GM12878 (cell line): ENCODE results near the gene EMSY. TPM values are rescaled to one million over a fixed set of nuclear protein-coding genes. Genes with fewer than 3 reads are reported as not detected.

ENCODE experiments used
- ATAC-seq: fragments of 200-7000 bp; cut with Tn5 transposase; 3 replicates; pipeline ENCODE4 v1.9.1; 2020; ENCODE audit warnings: mild to moderate bottlenecking, moderate library complexity
- BruUV-seq: library from RNA; stranded (reverse); fragments of 400-500 nt; replicated peaks from 2 replicates; lab custom pipeline; 2021; lab: Mats Ljungman, UMichigan
- CTCF ChIA-PET: fragments of 300-600 bp; sonication (Branson Sonifier 250); formaldehyde crosslinking; extraction: SDS; loops from one replicate; lab custom pipeline; 2021; ENCODE audit warnings: inconsistent platforms; lab: Yijun Ruan, JAX
- POLR2A ChIA-PET: fragments of 350-600 bp; formaldehyde crosslinking; extraction: SDS; loops from one replicate; lab custom pipeline; 2021; ENCODE audit warnings: inconsistent platforms; lab: Charles Lee
- RAD21 ChIA-PET: fragments of 300-600 bp; sonication (Branson Sonifier 250); formaldehyde crosslinking; loops from one replicate; lab custom pipeline; 2023; ENCODE audit warnings: antibody characterized with exemption; ENCODE audit not compliant: unreplicated experiment; lab: Charles Lee
- SMC1A ChIA-PET: fragments of 300-600 bp; sonication (Branson Sonifier 250); formaldehyde crosslinking; loops from one replicate; lab custom pipeline; 2023; ENCODE audit not compliant: unreplicated experiment, uncharacterized antibody; lab: Charles Lee
- DNase-seq: peaks from one replicate; pipeline ENCODE4 v3.0.0-alpha.2; 2011; ENCODE audit warnings: low read depth, low spot score
- FAIRE-seq: peaks from 3 replicates; lab custom pipeline; 2011; peaks lifted over from hg19 to GRCh38; lab: Jason Lieb, UNC
- H2AFZ ChIP-seq: 2 replicates; pipeline ENCODE4 v1.6.0; 2011; ENCODE audit warnings: low read depth, low read length, control low read depth; ENCODE audit not compliant: control insufficient read depth
- H3K27ac ChIP-seq: 2 replicates; pipeline ENCODE4 v1.5.1; 2011; ENCODE audit warnings: control low read depth; ENCODE audit not compliant: control insufficient read depth, insufficient read depth
- H3K27me3 ChIP-seq, 2 experiments: replicated peaks in 1 of 2; 2 replicates each; pipeline versions ENCODE4 v1.6.0 to v1.6.1; 2011; ENCODE audit warnings: low read length in 1 of 2; ENCODE audit not compliant: control insufficient read depth in 2 of 2, insufficient read depth in 2 of 2
- H3K36me3 ChIP-seq, 2 experiments: 2 replicates each; pipeline ENCODE4 v1.5.1; 2011; ENCODE audit warnings: low read length in 1 of 2; ENCODE audit not compliant: control insufficient read depth in 2 of 2, insufficient read depth in 2 of 2
- H3K4me1 ChIP-seq: 2 replicates; pipeline ENCODE4 v1.6.1; 2011; ENCODE audit warnings: mild to moderate bottlenecking, low read length, moderate library complexity, mixed read lengths; ENCODE audit not compliant: control insufficient read depth, insufficient read depth
- H3K4me2 ChIP-seq: 2 replicates; pipeline ENCODE4 v1.6.0; 2011; ENCODE audit warnings: control low read depth; ENCODE audit not compliant: control insufficient read depth, insufficient read depth
- H3K4me3 ChIP-seq: fragments of 200-600 bp; sonication (generic); 2 replicates; pipeline ENCODE4 v1.5.1; 2016
- H3K79me2 ChIP-seq: 2 replicates; pipeline ENCODE4 v1.6.0; 2011; ENCODE audit warnings: low read length; ENCODE audit not compliant: control insufficient read depth, insufficient read depth
- H3K9ac ChIP-seq: 2 replicates; pipeline ENCODE4 v1.8.0; 2011; ENCODE audit warnings: low read length, control low read depth, mixed read lengths; ENCODE audit not compliant: control insufficient read depth, insufficient read depth
- H3K9me3 ChIP-seq: replicated peaks from 3 replicates; pipeline ENCODE4 v1.5.1; 2011; ENCODE audit warnings: mild to moderate bottlenecking, low read length; ENCODE audit not compliant: control insufficient read depth, insufficient read depth
- H4K20me1 ChIP-seq: 2 replicates; pipeline ENCODE4 v1.6.0; 2011; ENCODE audit not compliant: control insufficient read depth, insufficient read depth
- CBX5 ChIP-seq: sonication (generic); IDR thresholded peaks from 2 replicates; pipeline ENCODE4 v1.6.1; 2016; ENCODE audit warnings: low read depth, moderate library complexity, mild to moderate bottlenecking, inconsistent platforms
- E2F4 ChIP-seq: IDR thresholded peaks from 2 replicates; pipeline ENCODE4 v1.6.1; 2012; ENCODE audit warnings: low read depth, low read length, improper control_type of control experiment
- FOXM1 ChIP-seq: IDR thresholded peaks from 2 replicates; pipeline ENCODE4 v1.6.1; 2012; ENCODE audit warnings: low read depth, mild to moderate bottlenecking, inconsistent platforms, low read length, moderate library complexity
- GATAD2B ChIP-seq: fragments of 450-650 bp; conservative IDR thresholded peaks from 2 replicates; pipeline ENCODE4 v1.6.1; 2017; ENCODE audit warnings: low read depth, mild to moderate bottlenecking, moderate library complexity
- NR2F1 ChIP-seq: fragments of 450-650 bp; conservative IDR thresholded peaks from 2 replicates; pipeline ENCODE4 v1.6.1; 2017; ENCODE audit warnings: mild to moderate bottlenecking
- RB1 ChIP-seq: fragments of 450-650 bp; formaldehyde crosslinking; IDR thresholded peaks from 2 replicates; pipeline ENCODE4 v1.6.1; 2017; ENCODE audit warnings: mild to moderate bottlenecking, borderline replicate concordance
- SMAD1 ChIP-seq: fragments of 450-650 bp; IDR thresholded peaks from 2 replicates; pipeline ENCODE4 v1.6.1; 2018; ENCODE audit warnings: mild to moderate bottlenecking, low read depth; ENCODE audit not compliant: partially characterized antibody
- SMARCA5 ChIP-seq: fragments of 450-650 bp; IDR thresholded peaks from 2 replicates; pipeline ENCODE4 v1.6.1; 2017; ENCODE audit warnings: mild to moderate bottlenecking
- SP1 ChIP-seq: IDR thresholded peaks from one replicate; pipeline ENCODE4 v1.6.1; 2011; ENCODE audit warnings: low read depth, low read length
- SRF ChIP-seq, 2 experiments: IDR thresholded peaks; 2 replicates each; pipeline ENCODE4 v1.6.1; 2011; ENCODE audit warnings: low read depth in 2 of 2, low read length in 2 of 2, mild to moderate bottlenecking in 1 of 2, moderate library complexity in 1 of 2
- TCF3 ChIP-seq: IDR thresholded peaks from 2 replicates; pipeline ENCODE4 v1.6.1; 2012; ENCODE audit warnings: low read depth, mild to moderate bottlenecking, low read length, borderline replicate concordance; ENCODE audit not compliant: insufficient read depth
- ZBTB33 ChIP-seq: fragments of 450-650 bp; IDR thresholded peaks from 2 replicates; pipeline ENCODE4 v1.6.1; 2017; ENCODE audit warnings: mild to moderate bottlenecking
- ZNF622 ChIP-seq: fragments of 450-650 bp; IDR thresholded peaks from 2 replicates; pipeline ENCODE4 v1.6.1; 2017; ENCODE audit warnings: mild to moderate bottlenecking, inconsistent platforms
- WGBS: methylation state at CpG from one replicate; pipeline ENCODE4 v1.1.6; 2016; ENCODE audit warnings: low lambda C conversion rate; ENCODE audit not compliant: insufficient replicate concordance, insufficient coverage; ENCODE audit errors: missing lambda C conversion rate; 5-methylcytosine and 5-hydroxymethylcytosine counted together
- in situ Hi-C: fragments of 300-500 bp; cut with MboI; formaldehyde crosslinking; loops from 9 replicates; pipeline ENCODE4 v1.14.3; 2018; ENCODE audit warnings: mixed read lengths
- intact Hi-C: fragments of 100-400 bp; cut with micrococcal nuclease; formaldehyde crosslinking; loops from one replicate; pipeline ENCODE4 v1.14.2; 2022; ENCODE audit not compliant: unreplicated experiment
- polyA plus RNA-seq, 11 experiments: library from polyadenylated mRNA; depleted of rRNA in 4 of 11; unstranded in 6 of 11; stranded (reverse) in 5 of 11; fragments of >200 nt; fragmentation: Nextera tagmentation in 4 of 11; fragmentation: Illumina TruSeq in 1 of 11; extraction: Ambion mirVana in 4 of 11; extraction: Trizol in 1 of 11; gene quantifications; 1 replicate in 1 of 11; 2 replicates in 10 of 11; pipeline versions ENCODE4 v1.2.1 to v1.2.3, GENCODE V29; 2011 to 2016; ENCODE audit warnings: inconsistent platforms in 2 of 11, missing spikeins in 2 of 11, low read depth in 1 of 11
- total RNA-seq, 4 experiments: library from RNA; depleted of rRNA in 3 of 4; stranded (reverse); fragments of >200 nt in 3 of 4; fragmentation: Illumina TruSeq in 1 of 4; extraction: Trizol in 1 of 4; gene quantifications; 2 replicates each; pipeline versions ENCODE4 v1.2.1 to v1.2.3, GENCODE V29; 2013 to 2021
- TF ChIP-seq, protein P1 (sequence below): IDR thresholded peaks from 2 replicates; pipeline ENCODE4 v1.6.1; 2012; ENCODE audit warnings: low read depth, low read length, improper control_type of control experiment
- TF ChIP-seq, protein P2 (sequence below): fragments of 450-650 bp; IDR thresholded peaks from 2 replicates; pipeline ENCODE4 v1.6.1; 2018; ENCODE audit warnings: borderline replicate concordance, mild to moderate bottlenecking; ENCODE audit not compliant: partially characterized antibody
- TF ChIP-seq, protein P3 (sequence below): fragments of 450-650 bp; IDR thresholded peaks from 2 replicates; pipeline ENCODE4 v1.6.1; 2018; ENCODE audit warnings: mild to moderate bottlenecking, low read depth, moderate library complexity; ENCODE audit not compliant: partially characterized antibody

EMSY gene
- total and polyA plus RNA-seq, 10 of the 15 experiments (the other 5 are each of a cell fraction or from before 2014, with no cell fraction given), result 9.3 to 26.9 (median 13.0) TPM

DNA sequence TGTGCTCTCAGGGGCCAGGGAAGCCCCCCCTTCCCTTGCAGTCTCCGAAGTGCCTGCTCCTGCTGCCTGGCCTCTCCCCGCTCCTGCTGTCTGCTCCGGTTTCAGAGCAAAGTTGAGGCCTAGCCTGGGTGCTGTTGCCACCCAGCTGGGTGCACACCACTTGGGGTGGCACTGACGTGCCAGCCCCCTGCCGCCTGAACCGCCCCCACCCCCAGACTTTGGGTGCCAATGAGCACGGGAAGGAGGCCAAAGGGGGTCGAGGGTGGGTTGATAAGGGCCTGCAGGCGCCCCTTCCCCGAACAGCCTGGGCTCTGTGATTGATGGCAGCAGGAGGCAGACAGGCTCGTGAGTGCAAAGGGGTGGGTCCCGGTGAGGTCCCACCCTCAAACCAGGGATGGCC lies 48.2 kb downstream of the EMSY start:
- no TSS peak for BruUV-seq
- DNase-seq, result no peak
- H4K20me1 ChIP-seq, result no peaks in the 10 kb centered on the region
- ChIA-PET POLR2A (no interaction called here), CTCF (interaction anchor here (0.6 kb wide), 1 partner anchor 535 kb away, joined by 4 read pairs; no protein-coding TSS in a partner anchor), SMC1A (interaction anchor here (1.2 kb wide), 1 partner anchor 19 kb away, joined by 3 read pairs; no protein-coding TSS in a partner anchor), RAD21 (no interaction called here)
- intact Hi-C loops, result no loop called here
- peaks cover 2 to 3% of the 10 kb centered on the region in 2 experiments for H3K36me3 ChIP-seq
- in situ Hi-C loops, result no loop called here
- 95% methylated on average over 12 of the region's 12 CpGs for WGBS
- no peak for FAIRE-seq
- H3K4me2 ChIP-seq, result no peak overlapping the region
- no peaks in the 10 kb centered on the region for H3K4me1 ChIP-seq
- no peak for ATAC-seq
- no peak overlapping the region for H3K27ac ChIP-seq
- H3K27me3 ChIP-seq, result no peaks in the 10 kb centered on the region
- no peaks in the 10 kb centered on the region for H3K79me2 ChIP-seq
- no peak overlapping the region for H2AFZ ChIP-seq
- no peak overlapping the region for H3K4me3 ChIP-seq
- no peaks in the 10 kb centered on the region for H3K9me3 ChIP-seq
- H3K9ac ChIP-seq, result no peak overlapping the region
- TF ChIP-seq NR2F1 (no peak), TCF3 (no peak), CBX5 (no peak), ZBTB33 (no peak), GATAD2B (no peak), SMARCA5 (no peak), SRF (IDR thresholded peaks at IDR 0.05; ENCODE audit: low read depth in 2 of 2, low read length in 2 of 2) (no peak), SMAD1 (no peak), SP1 (no peak), FOXM1 (no peak), E2F4 (no peak), ZNF622 (no peak), RB1 (no peak)
- TF ChIP-seq, protein P1, sequence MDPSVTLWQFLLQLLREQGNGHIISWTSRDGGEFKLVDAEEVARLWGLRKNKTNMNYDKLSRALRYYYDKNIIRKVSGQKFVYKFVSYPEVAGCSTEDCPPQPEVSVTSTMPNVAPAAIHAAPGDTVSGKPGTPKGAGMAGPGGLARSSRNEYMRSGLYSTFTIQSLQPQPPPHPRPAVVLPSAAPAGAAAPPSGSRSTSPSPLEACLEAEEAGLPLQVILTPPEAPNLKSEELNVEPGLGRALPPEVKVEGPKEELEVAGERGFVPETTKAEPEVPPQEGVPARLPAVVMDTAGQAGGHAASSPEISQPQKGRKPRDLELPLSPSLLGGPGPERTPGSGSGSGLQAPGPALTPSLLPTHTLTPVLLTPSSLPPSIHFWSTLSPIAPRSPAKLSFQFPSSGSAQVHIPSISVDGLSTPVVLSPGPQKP, result no peak
- TF ChIP-seq, protein P2, sequence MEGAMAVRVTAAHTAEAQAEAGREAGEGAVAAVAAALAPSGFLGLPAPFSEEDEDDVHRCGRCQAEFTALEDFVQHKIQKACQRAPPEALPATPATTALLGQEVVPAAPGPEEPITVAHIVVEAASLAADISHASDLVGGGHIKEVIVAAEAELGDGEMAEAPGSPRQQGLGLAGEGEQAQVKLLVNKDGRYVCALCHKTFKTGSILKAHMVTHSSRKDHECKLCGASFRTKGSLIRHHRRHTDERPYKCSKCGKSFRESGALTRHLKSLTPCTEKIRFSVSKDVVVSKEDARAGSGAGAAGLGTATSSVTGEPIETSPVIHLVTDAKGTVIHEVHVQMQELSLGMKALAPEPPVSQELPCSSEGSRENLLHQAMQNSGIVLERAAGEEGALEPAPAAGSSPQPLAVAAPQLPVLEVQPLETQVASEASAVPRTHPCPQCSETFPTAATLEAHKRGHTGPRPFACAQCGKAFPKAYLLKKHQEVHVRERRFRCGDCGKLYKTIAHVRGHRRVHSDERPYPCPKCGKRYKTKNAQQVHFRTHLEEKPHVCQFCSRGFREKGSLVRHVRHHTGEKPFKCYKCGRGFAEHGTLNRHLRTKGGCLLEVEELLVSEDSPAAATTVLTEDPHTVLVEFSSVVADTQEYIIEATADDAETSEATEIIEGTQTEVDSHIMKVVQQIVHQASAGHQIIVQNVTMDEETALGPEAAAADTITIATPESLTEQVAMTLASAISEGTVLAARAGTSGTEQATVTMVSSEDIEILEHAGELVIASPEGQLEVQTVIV, result no peak
- TF ChIP-seq, protein P3, sequence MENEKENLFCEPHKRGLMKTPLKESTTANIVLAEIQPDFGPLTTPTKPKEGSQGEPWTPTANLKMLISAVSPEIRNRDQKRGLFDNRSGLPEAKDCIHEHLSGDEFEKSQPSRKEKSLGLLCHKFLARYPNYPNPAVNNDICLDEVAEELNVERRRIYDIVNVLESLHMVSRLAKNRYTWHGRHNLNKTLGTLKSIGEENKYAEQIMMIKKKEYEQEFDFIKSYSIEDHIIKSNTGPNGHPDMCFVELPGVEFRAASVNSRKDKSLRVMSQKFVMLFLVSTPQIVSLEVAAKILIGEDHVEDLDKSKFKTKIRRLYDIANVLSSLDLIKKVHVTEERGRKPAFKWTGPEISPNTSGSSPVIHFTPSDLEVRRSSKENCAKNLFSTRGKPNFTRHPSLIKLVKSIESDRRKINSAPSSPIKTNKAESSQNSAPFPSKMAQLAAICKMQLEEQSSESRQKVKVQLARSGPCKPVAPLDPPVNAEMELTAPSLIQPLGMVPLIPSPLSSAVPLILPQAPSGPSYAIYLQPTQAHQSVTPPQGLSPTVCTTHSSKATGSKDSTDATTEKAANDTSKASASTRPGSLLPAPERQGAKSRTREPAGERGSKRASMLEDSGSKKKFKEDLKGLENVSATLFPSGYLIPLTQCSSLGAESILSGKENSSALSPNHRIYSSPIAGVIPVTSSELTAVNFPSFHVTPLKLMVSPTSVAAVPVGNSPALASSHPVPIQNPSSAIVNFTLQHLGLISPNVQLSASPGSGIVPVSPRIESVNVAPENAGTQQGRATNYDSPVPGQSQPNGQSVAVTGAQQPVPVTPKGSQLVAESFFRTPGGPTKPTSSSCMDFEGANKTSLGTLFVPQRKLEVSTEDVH, result no peak
